Nephron (organoid): ENCODE measurements around the gene PPARD.
A peak's percentile ranks its signal among the peaks of the same experiment; 100 is the strongest.

Experiments used
- H3K27ac Mint-ChIP-seq, 3 experiments: 2 replicates each; pipeline ENCODE4 v1.8.0; 2020; ENCODE audit warnings: mixed read lengths in 3 of 3, mild to moderate bottlenecking in 2 of 3, moderate library complexity in 1 of 3
- H3K27me3 Mint-ChIP-seq: 2 replicates; pipeline ENCODE4 v1.8.0; 2021; ENCODE audit warnings: low read depth, mild to moderate bottlenecking, moderate library complexity, mixed read lengths
- H3K36me3 Mint-ChIP-seq: 2 replicates; pipeline ENCODE4 v1.8.0; 2020; ENCODE audit warnings: low read depth, mixed read lengths
- H3K4me1 Mint-ChIP-seq: 2 replicates; pipeline ENCODE4 v1.8.0; 2020; ENCODE audit warnings: mixed read lengths
- H3K4me3 Mint-ChIP-seq, 3 experiments: 2 replicates each; pipeline ENCODE4 v1.8.0; 2020; ENCODE audit warnings: mild to moderate bottlenecking in 3 of 3, mixed read lengths in 3 of 3, moderate library complexity in 2 of 3
- H3K9me3 Mint-ChIP-seq: 2 replicates; pipeline ENCODE4 v1.8.0; 2020; ENCODE audit warnings: mixed read lengths
- CTCF ChIP-seq, 3 experiments: fragments of 200-600 bp; sonication (generic); IDR thresholded peaks; one replicate each; pipeline ENCODE4 v1.5.0; 2021; ENCODE audit warnings: antibody characterized with exemption in 3 of 3; ENCODE audit not compliant: unreplicated experiment in 3 of 3

The PPARD gene

GRCh38 chr6:35366204-35366596 is 23.8 kb downstream of the PPARD start:
- Mint-ChIP-seq H3K27ac (peak overlapping the region in 1 of 3 experiments; percentile 29), H3K9me3 (no peaks in the 10 kb centered on the region), H3K36me3 (peaks cover 13% of the 10 kb centered on the region), H3K4me3 (no peak overlapping the region), H3K27me3 (no peaks in the 10 kb centered on the region), H3K4me1 (peaks cover 47% of the 10 kb centered on the region)
- TF ChIP-seq CTCF (IDR thresholded peaks at IDR 0.05; ENCODE audit: unreplicated experiment in 3 of 3): no peak

GRCh38 chr6:35367646-35368037 is 25.3 kb downstream of the PPARD start:
- Mint-ChIP-seq H3K4me3 (no peak overlapping the region), H3K27ac (no peak overlapping the region), H3K36me3 (peaks cover 13% of the 10 kb centered on the region), H3K4me1 (peaks cover 40% of the 10 kb centered on the region), H3K27me3 (no peaks in the 10 kb centered on the region), H3K9me3 (no peaks in the 10 kb centered on the region)
- TF ChIP-seq CTCF (IDR thresholded peaks at IDR 0.05; ENCODE audit: unreplicated experiment in 3 of 3): no peak

DNA sequence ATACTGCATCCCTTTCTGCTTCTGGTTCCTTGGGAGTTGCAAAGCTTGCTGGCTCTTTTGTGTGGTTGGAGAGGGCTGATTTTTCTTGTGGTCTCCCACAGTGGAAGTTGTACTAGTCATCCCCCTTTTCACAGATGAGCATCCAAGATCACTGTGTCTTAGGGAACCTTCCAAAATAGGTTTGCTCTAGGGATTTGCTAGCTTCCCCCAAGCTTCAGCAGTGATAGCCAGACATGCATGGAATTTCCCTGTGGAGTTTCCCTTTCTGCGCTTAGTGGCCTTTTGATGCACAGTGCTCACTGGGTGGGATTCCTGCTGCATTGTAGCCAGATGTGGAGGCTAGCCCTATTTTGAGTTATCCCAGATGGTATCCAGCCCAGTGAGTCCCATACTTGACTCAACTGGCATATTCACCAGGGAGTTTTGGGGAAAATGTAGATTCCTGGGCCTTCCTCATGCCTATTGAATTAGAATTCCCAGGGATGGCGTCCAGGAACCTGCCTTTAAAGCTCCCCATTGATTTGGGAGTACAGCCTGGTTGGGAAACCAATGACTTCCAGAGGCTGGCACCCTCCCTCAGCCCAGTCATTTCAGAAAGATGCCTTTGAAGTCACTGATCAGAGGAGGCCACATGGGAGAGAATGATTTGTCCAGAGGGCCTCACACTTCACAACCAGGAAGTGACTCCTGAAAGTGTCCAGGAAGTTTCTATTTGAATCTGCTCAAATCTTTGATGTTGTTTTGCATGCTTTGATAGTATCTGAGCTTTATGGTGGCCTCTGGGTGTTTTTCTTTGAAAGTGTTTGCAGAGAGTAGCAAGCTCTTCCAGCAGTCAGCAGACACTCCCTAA is 25.9 kb downstream of the PPARD start:
- H3K36me3 Mint-ChIP-seq: peaks cover 13% of the 10 kb centered on the region
- H3K9me3 Mint-ChIP-seq: no peaks in the 10 kb centered on the region
- H3K27me3 Mint-ChIP-seq: no peaks in the 10 kb centered on the region
- peak overlapping the region in 1 of 3 experiments; percentile 16 for H3K27ac Mint-ChIP-seq
- no peak overlapping the region for H3K4me3 Mint-ChIP-seq
- TF ChIP-seq CTCF (IDR thresholded peaks at IDR 0.05; ENCODE audit: unreplicated experiment in 3 of 3): no peak
- H3K4me1 Mint-ChIP-seq: peaks cover 33% of the 10 kb centered on the region

GRCh38 chr6:35370124-35370741 is 27.9 kb downstream of the PPARD start:
- H3K27ac Mint-ChIP-seq: peak overlapping the region; percentile 4 to 55 (median 33)
- H3K4me1 Mint-ChIP-seq: peaks cover 26% of the 10 kb centered on the region
- TF ChIP-seq CTCF (IDR thresholded peaks at IDR 0.05; ENCODE audit: unreplicated experiment in 3 of 3): no peak
- H3K36me3 Mint-ChIP-seq: peaks cover 17% of the 10 kb centered on the region
- no peaks in the 10 kb centered on the region for H3K9me3 Mint-ChIP-seq
- no peak overlapping the region for H3K4me3 Mint-ChIP-seq
- no peaks in the 10 kb centered on the region for H3K27me3 Mint-ChIP-seq

GRCh38 chr6:35370785-35371493 is 28.6 kb downstream of the PPARD start:
- TF ChIP-seq CTCF (IDR thresholded peaks at IDR 0.05; ENCODE audit: unreplicated experiment in 3 of 3): no peak
- Mint-ChIP-seq H3K4me1 (peaks cover 22% of the 10 kb centered on the region), H3K27ac (peak overlapping the region; percentile 17 to 76 (median 22)), H3K36me3 (peaks cover 13% of the 10 kb centered on the region), H3K9me3 (no peaks in the 10 kb centered on the region), H3K27me3 (no peaks in the 10 kb centered on the region), H3K4me3 (no peak overlapping the region)
